Ishikawa (cell line): ENCODE measurements around the gene PSTPIP1.

Experiments used
- CEBPB ChIP-seq: IDR thresholded peaks from 2 replicates; pipeline ENCODE4 v1.6.1; 2012
- CREB1 ChIP-seq: IDR thresholded peaks from 2 replicates; pipeline ENCODE4 v1.6.1; 2012; ENCODE audit warnings: low read depth
- EGR1 ChIP-seq: IDR thresholded peaks from 2 replicates; pipeline ENCODE4 v1.6.1; 2012
- EP300 ChIP-seq: IDR thresholded peaks from 2 replicates; pipeline ENCODE4 v1.6.1; 2012; ENCODE audit warnings: borderline replicate concordance
- FOXM1 ChIP-seq: IDR thresholded peaks from 2 replicates; pipeline ENCODE4 v1.6.1; 2012; ENCODE audit warnings: low read depth, borderline replicate concordance
- MAX ChIP-seq: IDR thresholded peaks from 2 replicates; pipeline ENCODE4 v1.6.1; 2012
- NFIC ChIP-seq: IDR thresholded peaks from 2 replicates; pipeline ENCODE4 v1.6.1; 2012
- RAD21 ChIP-seq: IDR thresholded peaks from 2 replicates; pipeline ENCODE4 v1.6.1; 2012; ENCODE audit warnings: low read depth
- REST ChIP-seq: IDR thresholded peaks from 2 replicates; pipeline ENCODE4 v1.6.1; 2012; ENCODE audit warnings: low read depth, mild to moderate bottlenecking
- TAF1 ChIP-seq: IDR thresholded peaks from 2 replicates; pipeline ENCODE4 v1.6.1; 2012; ENCODE audit warnings: low read depth, mild to moderate bottlenecking
- TCF12 ChIP-seq: IDR thresholded peaks from 2 replicates; pipeline ENCODE4 v1.6.1; 2012; ENCODE audit warnings: low read depth
- TEAD4 ChIP-seq: IDR thresholded peaks from 2 replicates; pipeline ENCODE4 v1.6.1; 2012
- USF1 ChIP-seq: IDR thresholded peaks from 2 replicates; pipeline ENCODE4 v1.6.1; 2012
- YY1 ChIP-seq: IDR thresholded peaks from 2 replicates; pipeline ENCODE4 v1.6.1; 2012; ENCODE audit warnings: low read depth
- ZBTB7A ChIP-seq: IDR thresholded peaks from 2 replicates; pipeline ENCODE4 v1.6.1; 2012; ENCODE audit warnings: low read depth

The PSTPIP1 gene

GRCh38 chr15:77028451-77029165, 33.7 kb downstream of the PSTPIP1 start:
- TF ChIP-seq EGR1 (no peak), CEBPB (no peak), TEAD4 (no peak), REST (no peak), NFIC (no peak), ZBTB7A (no peak), TCF12 (no peak), TAF1 (no peak), CREB1 (no peak), MAX (no peak), RAD21 (no peak), FOXM1 (no peak), YY1 (no peak), USF1 (no peak), EP300 (no peak)

- TF ChIP-seq EP300, result no peak
- TF ChIP-seq REST, result no peak
- TF ChIP-seq USF1, result no peak
- no peak for TF ChIP-seq FOXM1
- TF ChIP-seq YY1, result no peak
- TF ChIP-seq RAD21, result no peak
- TF ChIP-seq ZBTB7A, result no peak
- TF ChIP-seq EGR1, result no peak
- TF ChIP-seq NFIC, result no peak
- no peak for TF ChIP-seq TEAD4
- TF ChIP-seq CREB1, result no peak
- no peak for TF ChIP-seq TAF1
- no peak for TF ChIP-seq TCF12
Measured at GRCh38 chr15:77029166-77030047, 34.5 kb downstream of the PSTPIP1 start.

- TF ChIP-seq EGR1, result peak; percentile 41; the same call in 1 of the 2 replicates
- no peak for TF ChIP-seq ZBTB7A
- TF ChIP-seq NFIC, result no peak
- no peak for TF ChIP-seq CREB1
- no peak for TF ChIP-seq CEBPB
- no peak for TF ChIP-seq TAF1
- TF ChIP-seq MAX, result no peak
- TF ChIP-seq TEAD4, result no peak
- TF ChIP-seq USF1, result no peak
Measured at GRCh38 chr15:77030048-77030927, 35.4 kb downstream of the PSTPIP1 start.

GRCh38 chr15:77030928-77031375, 36.0 kb downstream of the PSTPIP1 start:
- TF ChIP-seq CREB1, result no peak
- TF ChIP-seq NFIC, result no peak
- no peak for TF ChIP-seq EGR1
- no peak for TF ChIP-seq TEAD4
- TF ChIP-seq TCF12, result no peak
- TF ChIP-seq USF1, result no peak
- TF ChIP-seq TAF1, result no peak
- TF ChIP-seq MAX, result no peak
- no peak for TF ChIP-seq YY1
- no peak for TF ChIP-seq EP300
